HepG2 (cell line): ENCODE data around the gene P3H4. TPM values are rescaled to one million over a fixed set of nuclear protein-coding genes. Genes with fewer than 3 reads are reported as not detected.

ENCODE experiments used
- BCL6 ChIP-seq: IDR thresholded peaks from 2 replicates; pipeline ENCODE4 v1.6.1; 2016; ENCODE audit warnings: missing genetic modification reagents, missing compliant biosample characterization
- CENPT ChIP-seq: sonication (generic); formaldehyde crosslinking; IDR thresholded peaks from 2 replicates; pipeline ENCODE4 v1.8.0; 2022; ENCODE audit warnings: low read depth, mild to moderate bottlenecking, moderate library complexity, missing genetic modification reagents
- DDIT3 ChIP-seq: sonication (generic); formaldehyde crosslinking; IDR thresholded peaks from 2 replicates; pipeline ENCODE4 v1.4.0; 2020; ENCODE audit warnings: mild to moderate bottlenecking, missing genetic modification reagents
- FOXA1 ChIP-seq, 2 experiments: fragments of 450-650 bp in 1 of 2; sonication (generic) in 1 of 2; formaldehyde crosslinking in 1 of 2; IDR thresholded peaks; 2 replicates each; pipeline versions ENCODE4 v1.4.0 to v1.6.1; 2016 to 2020; ENCODE audit warnings: missing genetic modification reagents in 1 of 2
- KLF13 ChIP-seq: sonication (generic); formaldehyde crosslinking; IDR thresholded peaks from 2 replicates; pipeline ENCODE4 v1.4.0; 2020; ENCODE audit warnings: mild to moderate bottlenecking, missing genetic modification reagents
- MBNL3 ChIP-seq: fragments of 250-450 bp; sonication (Bioruptor Pico); conservative IDR thresholded peaks from 2 replicates; pipeline ENCODE4 v1.8.0; 2022; ENCODE audit warnings: mild to moderate bottlenecking, inconsistent platforms
- NR2C2 ChIP-seq: sonication (generic); formaldehyde crosslinking; IDR thresholded peaks from 2 replicates; pipeline ENCODE4 v1.4.0; 2020; ENCODE audit warnings: missing genetic modification reagents, mild to moderate bottlenecking, moderate library complexity, borderline replicate concordance
- PRDM4 ChIP-seq: sonication (generic); formaldehyde crosslinking; IDR thresholded peaks from 2 replicates; pipeline ENCODE4 v1.9.0; 2021; ENCODE audit warnings: missing genetic modification reagents, borderline replicate concordance
- THYN1 ChIP-seq: sonication (generic); formaldehyde crosslinking; IDR thresholded peaks from 2 replicates; pipeline ENCODE4 v1.8.1; 2023; ENCODE audit warnings: low read depth, mild to moderate bottlenecking, moderate library complexity, missing genetic modification reagents, borderline replicate concordance
- YY1 ChIP-seq: IDR thresholded peaks from 2 replicates; pipeline ENCODE4 v1.6.1; 2011; ENCODE audit warnings: low read length, low read depth, moderate library complexity, mild to moderate bottlenecking; ENCODE audit not compliant: insufficient read depth, insufficient replicate concordance
- ZBTB14 ChIP-seq: sonication (generic); formaldehyde crosslinking; IDR thresholded peaks from 2 replicates; pipeline ENCODE4 v1.4.0; 2020; ENCODE audit warnings: missing genetic modification reagents
- ZFP82 ChIP-seq: sonication (generic); formaldehyde crosslinking; IDR thresholded peaks from 2 replicates; pipeline ENCODE4 v1.5.1; 2020; ENCODE audit warnings: mild to moderate bottlenecking, missing genetic modification reagents, borderline replicate concordance
- ZNF18 ChIP-seq: sonication (generic); formaldehyde crosslinking; IDR thresholded peaks from 2 replicates; pipeline ENCODE4 v1.8.0; 2022; ENCODE audit warnings: mild to moderate bottlenecking, missing genetic modification reagents; ENCODE audit not compliant: insufficient replicate concordance
- ZNF256 ChIP-seq: sonication (generic); formaldehyde crosslinking; conservative IDR thresholded peaks from 2 replicates; pipeline ENCODE4 v1.4.0; 2020; ENCODE audit warnings: missing genetic modification reagents
- ZNF33A ChIP-seq: sonication (generic); formaldehyde crosslinking; IDR thresholded peaks from 2 replicates; pipeline ENCODE4 v1.5.1; 2020; ENCODE audit warnings: missing genetic modification reagents, mild to moderate bottlenecking, moderate library complexity, borderline replicate concordance
- ZNF546 ChIP-seq: sonication (generic); formaldehyde crosslinking; conservative IDR thresholded peaks from 2 replicates; pipeline ENCODE4 v1.8.1; 2023; ENCODE audit warnings: mild to moderate bottlenecking, missing genetic modification reagents
- ZNF598 ChIP-seq: sonication (generic); formaldehyde crosslinking; IDR thresholded peaks from 2 replicates; pipeline ENCODE4 v1.5.1; 2020; ENCODE audit warnings: mild to moderate bottlenecking, missing genetic modification reagents, borderline replicate concordance
- ZNF674 ChIP-seq: sonication (generic); formaldehyde crosslinking; IDR thresholded peaks from 2 replicates; pipeline ENCODE4 v1.5.0; 2020; ENCODE audit warnings: low read depth, mild to moderate bottlenecking, missing genetic modification reagents
- ZNF768 ChIP-seq: sonication (generic); formaldehyde crosslinking; IDR thresholded peaks from 2 replicates; pipeline ENCODE4 v1.4.0; 2020; ENCODE audit warnings: missing genetic modification reagents
- ZSCAN5A ChIP-seq: sonication (generic); formaldehyde crosslinking; IDR thresholded peaks from 2 replicates; pipeline ENCODE4 v1.8.0; 2022; ENCODE audit warnings: mild to moderate bottlenecking, missing genetic modification reagents, borderline replicate concordance
- polyA plus RNA-seq, 8 experiments: library from polyadenylated mRNA; depleted of rRNA in 3 of 8; stranded (reverse) in 7 of 8; unstranded in 1 of 8; fragments of >200 nt; fragmentation: Illumina TruSeq in 4 of 8; extraction: Trizol in 4 of 8; gene quantifications; 2 replicates each; pipeline versions ENCODE4 v1.2.1 to v1.2.3, GENCODE V29; 2011 to 2016; ENCODE audit warnings: low read depth in 4 of 8, missing spikeins in 1 of 8, mixed read lengths in 1 of 8; ENCODE audit not compliant: insufficient read depth in 1 of 8
- total RNA-seq, 5 experiments: library from RNA; depleted of rRNA; stranded (reverse); fragments of >200 nt; fragmentation: Illumina TruSeq; extraction: Trizol; gene quantifications; 2 replicates each; pipeline ENCODE4 v1.2.3, GENCODE V29; 2016; ENCODE audit warnings: low read depth in 1 of 5

Gene P3H4
- total and polyA plus RNA-seq, 2 of the 13 experiments (the other 11 are each of a cell fraction or from before 2014, with no cell fraction given) = 37.1 to 50.6 TPM

GRCh38 chr17:41801374-41802271 lies 10.1 kb downstream of the P3H4 start (continued):
- 0 out of 2 replicates have a peak, but pooled peaks have one; percentile 20 for TF ChIP-seq ZFP82 (CRISPR knock-in tag)
- TF ChIP-seq MBNL3 (CRISPR knock-in tag) = no peak
- TF ChIP-seq ZNF256 = no peak
- TF ChIP-seq THYN1 = 0 out of 2 replicates have a peak, but pooled peaks have one; percentile 45
- TF ChIP-seq ZBTB14 (CRISPR knock-in tag) = no peak
- TF ChIP-seq BCL6 (CRISPR knock-in tag) = 0 out of 2 replicates have a peak, but pooled peaks have one; percentile 39
- no peak for TF ChIP-seq DDIT3 (CRISPR knock-in tag)
- TF ChIP-seq YY1 = peak; percentile 53
- no peak for TF ChIP-seq FOXA1 (IDR thresholded peaks at IDR 0.05)
- TF ChIP-seq FOXA1 (CRISPR knock-in tag; IDR thresholded peaks at IDR 0.05) = no peak
- no peak for TF ChIP-seq ZNF33A (CRISPR knock-in tag)
- TF ChIP-seq ZNF674 (CRISPR knock-in tag) = no peak
- TF ChIP-seq KLF13 = no peak
- peak; percentile 37; the same call in 1 of the 2 replicates for TF ChIP-seq NR2C2 (CRISPR knock-in tag)
- TF ChIP-seq CENPT = no peak
- 0 out of 2 replicates have a peak, but pooled peaks have one; percentile 38 for TF ChIP-seq ZNF598
- no peak for TF ChIP-seq ZNF546 (CRISPR knock-in tag)
- TF ChIP-seq ZNF18 (CRISPR knock-in tag) = no peak
- TF ChIP-seq PRDM4 (CRISPR knock-in tag) = no peak
- TF ChIP-seq ZNF768 (CRISPR knock-in tag) = no peak; the same call in 1 of the 2 replicates
- TF ChIP-seq ZSCAN5A = 0 out of 2 replicates have a peak, but pooled peaks have one; percentile 20
